Amniotic stem cell (primary cell): ENCODE data around the gene EIF4E1B.

Experiments
- DNase-seq: peaks from one replicate; lab custom pipeline; 2025; lab: John Stamatoyannopoulos, UW

EIF4E1B gene

GRCh38 chr5:176691524-176691923 lies 61.0 kb downstream of the EIF4E1B start:
- DNase-seq = no peak

- no peak for DNase-seq
Observed at GRCh38 chr5:176692326-176692725, 61.9 kb downstream of the EIF4E1B start.

GRCh38 chr5:176692839-176693476 lies 62.5 kb downstream of the EIF4E1B start:
- DNase-seq = no peak

- no peak for DNase-seq
Observed at GRCh38 chr5:176693477-176693851, 63.0 kb downstream of the EIF4E1B start.

- no peak for DNase-seq
Observed at GRCh38 chr5:176694146-176694545, 63.7 kb downstream of the EIF4E1B start.

GRCh38 chr5:176694631-176695030 lies 64.2 kb downstream of the EIF4E1B start:
- DNase-seq = no peak

GRCh38 chr5:176695073-176695472 lies 64.6 kb downstream of the EIF4E1B start:
- DNase-seq = no peak
